Spleen (tissue), 7 donors: ENCODE measurements around the gene TIE1.

Experiments
- POLR2A ChIP-seq, 3 donors: fragments of 450-650 bp; IDR thresholded peaks; one replicate each; pipeline ENCODE4 v1.5.1; 2017; ENCODE audit warnings: antibody characterized with exemption in 3 of 3, mild to moderate bottlenecking in 1 of 3
- TF ChIP-seq, protein P1 (sequence below), 11 experiments: fragments of 200-600 bp in 7 of 11; fragments of 450-650 bp in 4 of 11; sonication (generic) in 4 of 11; IDR thresholded peaks in 8 of 11; conservative IDR thresholded peaks in 3 of 11; 1 replicate in 7 of 11; 2 replicates in 4 of 11; pipeline versions ENCODE4 v1.4.0 to v1.8.0; 2016 to 2021; ENCODE audit warnings: antibody characterized with exemption in 11 of 11, inconsistent platforms in 4 of 11, mild to moderate bottlenecking in 1 of 11
- donor health status: DM: no; HTN: no; CAD: no; lungs with moderate emphysema.
- donor health status: DM: no; HTN: no; CAD: no.
- donor health status: DM: no; HTN: no; CAD: no.

DNA sequence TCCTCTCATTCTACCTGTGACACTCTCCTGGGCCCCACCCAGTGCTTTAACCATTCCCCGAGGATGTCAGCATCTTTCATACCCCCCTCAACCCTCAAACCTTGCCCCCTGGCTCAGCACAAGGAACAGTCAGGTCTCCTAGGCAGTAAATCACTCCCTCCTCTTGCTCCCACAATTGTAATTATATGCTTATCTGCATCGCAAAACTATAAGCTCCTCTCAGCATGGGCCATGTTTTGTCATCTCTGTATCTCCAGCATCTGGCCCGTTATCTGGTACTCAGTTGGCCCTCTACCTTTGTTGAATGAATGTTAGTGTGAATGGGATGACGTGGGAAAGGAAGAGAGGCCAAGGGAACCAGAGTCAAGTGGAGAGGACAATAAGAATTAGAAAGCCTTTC is 69.8 kb downstream of the TIE1 start:
- TF ChIP-seq POLR2A (IDR thresholded peaks at IDR 0.05): no peak
- TF ChIP-seq, protein P1, sequence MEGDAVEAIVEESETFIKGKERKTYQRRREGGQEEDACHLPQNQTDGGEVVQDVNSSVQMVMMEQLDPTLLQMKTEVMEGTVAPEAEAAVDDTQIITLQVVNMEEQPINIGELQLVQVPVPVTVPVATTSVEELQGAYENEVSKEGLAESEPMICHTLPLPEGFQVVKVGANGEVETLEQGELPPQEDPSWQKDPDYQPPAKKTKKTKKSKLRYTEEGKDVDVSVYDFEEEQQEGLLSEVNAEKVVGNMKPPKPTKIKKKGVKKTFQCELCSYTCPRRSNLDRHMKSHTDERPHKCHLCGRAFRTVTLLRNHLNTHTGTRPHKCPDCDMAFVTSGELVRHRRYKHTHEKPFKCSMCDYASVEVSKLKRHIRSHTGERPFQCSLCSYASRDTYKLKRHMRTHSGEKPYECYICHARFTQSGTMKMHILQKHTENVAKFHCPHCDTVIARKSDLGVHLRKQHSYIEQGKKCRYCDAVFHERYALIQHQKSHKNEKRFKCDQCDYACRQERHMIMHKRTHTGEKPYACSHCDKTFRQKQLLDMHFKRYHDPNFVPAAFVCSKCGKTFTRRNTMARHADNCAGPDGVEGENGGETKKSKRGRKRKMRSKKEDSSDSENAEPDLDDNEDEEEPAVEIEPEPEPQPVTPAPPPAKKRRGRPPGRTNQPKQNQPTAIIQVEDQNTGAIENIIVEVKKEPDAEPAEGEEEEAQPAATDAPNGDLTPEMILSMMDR (IDR thresholded peaks at IDR 0.05 in 8 of 11, conservative IDR thresholded peaks at IDR 0.05 in 3 of 11): no peak
